ENCODE data around the gene ZFP64.
"Not testable (repeated sequence)": the region's sequence is repeated elsewhere in the genome, so short reads cannot be mapped to it uniquely, and the experiment has no call there.

ZFP64 gene

DNA sequence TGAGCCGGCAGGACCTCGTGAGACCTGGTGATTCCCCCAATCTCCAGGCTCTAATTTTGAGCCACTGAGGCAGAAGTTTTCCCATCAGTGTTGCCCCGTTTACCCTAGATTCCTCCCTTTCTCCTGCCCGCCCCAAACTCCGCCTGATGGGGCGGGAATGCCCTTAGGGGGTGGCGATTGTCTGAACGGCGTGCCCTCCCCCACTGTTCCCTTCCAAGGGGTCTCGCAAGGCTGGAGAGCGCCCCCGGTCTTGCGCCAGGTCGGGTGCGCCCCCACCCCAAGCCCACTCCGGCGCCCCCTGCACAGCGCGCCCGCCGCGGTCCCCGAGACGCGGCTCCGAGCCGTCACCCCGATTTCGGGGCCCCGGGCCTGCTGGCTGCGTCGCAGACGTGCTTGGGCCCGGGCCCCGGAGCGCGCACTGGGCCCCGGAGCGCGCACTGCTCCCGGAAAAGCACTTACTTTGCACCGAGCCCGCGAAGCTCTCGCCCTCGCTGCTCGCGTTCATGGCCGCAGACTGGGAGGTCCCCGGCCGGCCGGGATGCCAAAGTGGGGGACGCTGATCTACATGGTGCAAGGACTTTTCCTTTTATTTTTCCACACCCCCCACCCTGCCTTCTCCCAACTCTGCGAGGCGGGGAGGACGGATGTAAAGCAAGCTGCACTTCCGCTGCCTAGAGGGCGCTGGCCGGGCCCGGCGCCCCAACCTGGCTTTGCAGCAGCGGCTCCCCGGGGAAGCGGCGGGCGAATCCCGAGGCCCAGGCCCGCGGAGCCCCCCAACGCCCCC is at the start of gene ZFP64:
Gene ZFP64 (minus strand): TSS at position 648 of the 784 bp plus-strand sequence. CDS start 143 bp downstream, at position 505.
- DNase-seq, result peak; percentile 69

DNA sequence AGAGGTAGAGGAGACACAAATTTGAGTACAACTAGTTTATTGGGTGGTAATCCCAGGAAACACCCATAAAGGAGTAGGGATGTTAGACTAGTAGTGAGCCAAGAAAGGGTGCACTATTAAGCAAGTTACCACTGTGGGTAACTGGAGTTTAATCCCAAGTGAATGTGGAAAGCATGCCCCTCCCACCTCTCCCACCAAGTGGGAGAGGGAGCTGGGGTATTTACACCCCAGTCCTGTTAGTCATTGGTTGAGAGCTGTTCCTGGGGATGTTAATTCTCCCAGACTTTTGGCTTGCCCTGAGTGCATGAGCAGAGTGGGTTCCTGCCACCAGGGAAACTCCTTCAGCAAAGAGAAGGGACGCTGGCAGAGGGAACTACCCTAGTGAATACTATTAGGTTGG is 49.2 kb upstream of the ZFP64 start:
- no peak for DNase-seq

DNA sequence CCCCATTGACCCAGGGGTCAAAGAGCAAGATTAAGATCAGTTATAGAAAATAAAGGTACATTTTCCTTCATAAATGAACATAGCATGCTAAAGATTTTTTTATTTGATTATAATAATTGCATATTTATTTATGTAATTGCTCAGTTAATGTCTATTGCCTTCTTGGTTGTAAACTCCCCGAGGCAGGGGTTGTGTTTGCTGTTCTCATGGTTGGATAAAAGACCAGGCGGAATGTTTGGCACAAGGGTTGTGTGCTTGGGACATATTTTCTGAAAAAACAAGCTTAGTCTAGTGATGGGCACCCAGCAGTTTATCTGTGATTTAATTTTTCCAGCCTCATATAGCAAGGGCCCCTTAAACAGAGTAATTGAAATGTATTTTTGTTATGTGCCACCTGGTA is 47.5 kb upstream of the ZFP64 start:
- DNase-seq, result no peak

DNA sequence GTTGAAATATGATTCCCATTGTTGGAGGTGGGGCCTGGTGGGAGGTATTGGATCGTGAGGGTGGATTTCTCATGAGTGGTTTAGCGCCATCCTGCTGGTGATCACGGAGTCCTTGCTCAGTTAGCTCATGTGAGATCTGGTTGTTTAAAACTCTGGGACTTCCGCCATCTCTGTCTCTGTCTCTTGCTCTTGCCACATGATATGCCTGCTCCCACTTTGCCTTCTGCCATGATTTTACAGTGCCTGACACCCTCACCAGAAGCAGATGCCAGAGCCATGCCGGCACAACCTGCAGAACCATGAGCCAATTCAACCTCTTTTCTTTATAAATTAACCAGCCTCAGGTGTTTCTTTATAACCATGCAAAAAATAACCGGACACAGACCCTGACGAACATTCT is 44.7 kb upstream of the ZFP64 start:
- no peak for DNase-seq

DNA sequence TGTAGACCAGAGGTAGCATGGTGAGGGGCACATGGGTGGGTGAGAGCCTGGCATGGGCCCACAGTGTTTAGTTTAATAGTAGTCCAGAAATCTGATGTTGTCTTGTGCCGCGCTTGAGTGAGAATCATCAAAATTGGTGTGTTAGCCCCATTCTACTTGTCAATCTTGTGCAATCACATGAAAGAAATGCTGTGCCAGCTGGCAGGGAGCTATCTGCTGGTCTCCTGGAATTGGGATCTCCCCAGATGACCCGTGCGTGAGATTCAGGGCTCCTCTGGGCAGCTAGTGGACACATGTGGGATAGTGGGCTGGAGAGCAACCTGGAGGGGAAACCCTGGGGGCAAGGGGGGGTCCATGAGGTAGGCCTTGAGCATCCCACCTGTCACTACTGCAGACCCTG is 43.5 kb upstream of the ZFP64 start:
- DNase-seq, result no peak

DNA sequence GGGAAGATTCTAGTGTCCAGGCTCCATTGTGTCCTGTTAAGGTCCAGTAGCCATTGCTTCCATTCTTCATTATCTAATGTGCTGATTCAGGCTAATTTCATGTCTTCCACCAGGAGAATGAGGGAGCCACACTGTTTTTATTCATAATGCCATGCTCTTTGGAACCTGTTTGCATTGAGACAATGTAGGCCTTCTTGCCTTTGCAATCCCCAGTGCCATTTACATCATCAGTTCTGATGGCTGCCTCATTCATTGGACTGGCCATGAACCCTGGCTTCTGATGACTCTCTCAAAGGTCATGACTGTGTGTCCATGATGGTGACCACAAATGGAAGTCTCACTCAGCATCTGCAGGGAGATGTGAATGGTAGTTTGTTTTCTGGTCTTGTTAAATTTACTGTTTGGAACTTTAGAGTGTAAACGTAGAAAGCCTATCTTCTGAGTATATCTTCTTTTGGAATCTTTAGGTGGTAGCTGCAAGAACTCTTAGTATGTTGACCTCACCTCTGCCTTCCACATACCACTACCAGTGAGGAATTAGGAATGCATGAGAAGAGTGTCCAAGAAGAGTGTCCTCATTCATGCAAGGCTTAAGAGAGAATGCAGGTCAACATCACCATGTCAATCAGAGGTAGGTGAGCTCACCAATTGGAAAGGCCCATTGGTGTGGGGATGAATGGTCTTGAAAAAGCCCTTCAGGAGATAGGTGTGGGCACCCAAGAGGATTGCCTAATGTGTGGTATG is 42.9 kb upstream of the ZFP64 start:
- no peak for DNase-seq

DNA sequence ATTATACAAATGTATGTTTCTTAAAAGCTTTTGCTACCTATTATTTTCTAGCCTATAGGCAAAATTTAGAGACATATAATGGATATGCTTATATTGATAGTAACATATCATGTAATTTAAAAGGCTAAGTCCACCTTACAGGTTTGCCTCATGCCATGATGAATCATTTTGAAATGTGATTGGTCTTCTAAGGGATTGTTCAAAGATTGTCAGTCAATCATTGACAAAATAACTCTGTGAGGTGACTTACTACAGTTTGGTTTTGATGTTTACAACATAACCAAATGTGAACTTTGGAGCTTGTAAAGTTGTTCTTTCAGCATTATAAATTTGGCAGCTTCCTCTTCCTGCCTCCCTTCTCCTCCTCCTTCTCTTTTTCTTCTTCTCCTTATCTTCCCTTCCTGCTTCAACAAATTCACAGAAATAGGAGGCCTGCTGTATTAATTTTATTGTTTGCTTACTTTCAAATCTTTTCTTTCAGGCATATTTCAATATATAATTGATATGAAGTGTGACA is 39.7 kb upstream of the ZFP64 start:
- DNase-seq, result no peak

DNA sequence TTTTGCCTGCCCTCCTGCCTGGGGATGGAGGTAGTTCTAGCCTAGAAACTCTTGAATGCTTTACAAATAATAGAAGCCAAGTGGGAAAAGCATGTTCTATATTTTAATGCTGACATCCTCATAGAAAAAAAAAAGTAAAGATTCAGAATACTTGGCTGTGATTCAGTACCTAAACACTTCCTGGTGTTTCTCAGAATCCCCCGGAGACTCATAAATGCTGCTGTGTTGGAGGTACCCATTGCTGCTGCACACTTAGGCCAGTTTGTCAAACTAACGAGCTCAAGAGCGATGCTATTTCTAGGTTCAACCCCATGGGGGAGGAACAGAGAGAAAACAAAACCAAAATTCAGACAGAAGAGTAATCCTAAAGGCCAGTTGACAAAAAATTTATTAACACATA is 38.8 kb upstream of the ZFP64 start:
- no peak for DNase-seq

DNA sequence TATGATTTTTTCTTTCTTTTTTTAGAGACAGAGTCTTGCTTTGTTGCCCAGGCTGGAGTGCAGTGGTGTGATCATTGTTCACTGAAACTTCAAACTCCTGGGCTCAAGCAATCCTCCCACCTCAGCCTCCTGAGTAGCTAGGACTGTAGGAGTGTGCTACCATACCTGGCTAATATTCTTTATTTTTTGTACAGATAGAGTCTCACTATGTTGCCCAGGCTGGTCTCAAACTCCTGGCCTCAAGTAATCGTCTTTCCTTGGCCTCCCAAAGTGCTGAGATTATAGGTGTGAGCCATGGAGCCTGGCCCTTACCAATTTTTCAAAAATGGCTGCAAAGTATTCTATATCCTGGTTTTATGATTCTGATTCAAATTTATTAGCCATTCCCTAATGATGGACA is 37.8 kb upstream of the ZFP64 start:
- not testable (repeated sequence) for DNase-seq

DNA sequence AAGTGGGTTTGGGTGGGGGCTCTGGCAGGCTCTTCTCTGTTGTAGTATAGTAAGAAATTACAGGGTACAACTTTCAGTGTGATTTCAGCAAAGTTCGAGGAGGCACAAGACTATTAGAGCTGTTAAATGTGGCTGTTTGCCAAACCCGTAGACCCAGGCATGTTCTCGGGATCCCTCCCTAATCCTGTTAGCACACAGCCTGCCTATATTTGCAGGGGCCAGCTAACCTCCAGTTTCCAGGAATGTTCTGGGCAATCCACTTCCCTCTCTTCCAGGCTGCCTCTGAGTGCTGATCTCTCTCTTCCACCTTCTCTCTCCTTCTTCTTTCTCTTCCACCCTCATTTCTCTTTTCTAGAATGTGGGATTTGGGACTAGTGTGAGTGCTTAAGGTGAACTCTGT is 34.8 kb upstream of the ZFP64 start:
- no peak for DNase-seq

DNA sequence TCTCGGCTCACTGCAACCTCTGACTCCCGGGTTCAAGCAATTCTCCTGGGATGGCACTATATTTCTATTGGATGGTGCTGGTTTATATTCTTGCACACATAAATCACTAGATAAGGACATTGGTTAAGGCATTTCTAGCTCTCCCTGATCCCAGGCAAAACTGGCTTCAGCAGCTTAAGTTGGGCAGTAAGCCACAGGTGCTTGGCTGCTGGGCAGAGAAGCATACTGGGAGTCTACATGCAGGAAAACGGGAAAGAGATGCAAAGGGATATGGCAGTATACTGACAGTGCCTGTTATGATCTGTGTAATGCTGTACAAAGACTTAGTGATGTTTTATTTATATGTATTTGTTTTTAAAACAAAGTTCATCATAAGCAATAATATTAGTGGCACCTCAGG is 33.3 kb upstream of the ZFP64 start:
- DNase-seq, result no peak

DNA sequence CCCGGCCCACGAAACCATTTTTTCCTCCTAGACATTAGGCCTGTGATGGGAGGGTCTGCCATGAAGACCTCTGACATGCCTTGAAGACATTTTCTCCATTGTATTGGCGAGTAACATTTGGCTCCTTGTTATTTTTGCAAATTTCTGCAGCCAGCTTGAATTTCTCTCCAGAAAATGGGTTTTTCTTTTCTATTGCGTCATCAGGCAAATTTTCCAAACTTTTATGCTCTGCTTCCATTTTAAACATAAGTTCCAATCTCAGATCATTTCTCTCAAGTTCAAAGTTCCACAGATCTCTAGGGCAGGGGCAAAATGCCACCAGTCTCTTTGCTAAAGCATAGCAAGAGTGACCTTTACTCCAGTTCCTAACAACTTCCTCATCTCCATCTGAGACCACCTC is 29.8 kb upstream of the ZFP64 start:
- DNase-seq, result not testable (repeated sequence)

DNA sequence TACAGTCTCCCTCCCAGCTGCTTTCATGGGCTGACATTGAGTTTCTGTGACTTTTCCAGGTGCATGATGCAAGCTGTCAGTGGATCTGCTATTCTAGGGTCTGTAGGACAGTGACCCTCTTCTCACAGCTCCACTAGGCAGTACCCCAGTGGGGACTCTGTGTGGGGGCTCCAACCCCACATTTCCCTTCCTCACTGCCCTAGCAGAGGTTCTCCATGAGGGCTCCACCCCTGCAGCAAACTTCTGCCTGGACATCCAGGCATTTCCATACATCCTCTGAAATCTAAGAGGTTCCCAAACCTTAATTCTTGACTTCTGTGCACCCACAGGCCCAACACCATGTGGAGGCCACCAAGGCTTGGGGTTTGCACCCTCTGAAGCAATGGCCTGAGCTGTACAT is 29.3 kb upstream of the ZFP64 start:
- DNase-seq, result not testable (repeated sequence)

DNA sequence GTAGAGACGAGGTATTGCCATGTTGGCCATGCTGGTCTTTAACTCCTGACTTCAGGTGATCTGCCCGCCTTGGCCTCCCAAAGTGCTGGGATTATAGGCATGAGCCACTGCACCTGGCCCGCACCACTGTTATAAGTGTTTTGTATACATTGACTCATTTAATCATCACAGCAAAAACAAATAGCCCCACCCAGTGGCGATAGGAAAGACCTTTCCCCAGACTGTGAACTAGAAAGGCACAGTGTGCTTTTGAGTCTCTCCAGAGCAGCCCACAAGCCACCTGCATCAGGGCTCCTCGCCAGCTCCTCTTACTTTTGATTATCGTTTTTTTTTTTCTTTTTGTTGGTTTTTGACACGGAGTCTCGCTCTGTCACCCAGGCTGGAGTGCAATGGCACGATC is 27.9 kb upstream of the ZFP64 start:
- DNase-seq, result no peak

DNA sequence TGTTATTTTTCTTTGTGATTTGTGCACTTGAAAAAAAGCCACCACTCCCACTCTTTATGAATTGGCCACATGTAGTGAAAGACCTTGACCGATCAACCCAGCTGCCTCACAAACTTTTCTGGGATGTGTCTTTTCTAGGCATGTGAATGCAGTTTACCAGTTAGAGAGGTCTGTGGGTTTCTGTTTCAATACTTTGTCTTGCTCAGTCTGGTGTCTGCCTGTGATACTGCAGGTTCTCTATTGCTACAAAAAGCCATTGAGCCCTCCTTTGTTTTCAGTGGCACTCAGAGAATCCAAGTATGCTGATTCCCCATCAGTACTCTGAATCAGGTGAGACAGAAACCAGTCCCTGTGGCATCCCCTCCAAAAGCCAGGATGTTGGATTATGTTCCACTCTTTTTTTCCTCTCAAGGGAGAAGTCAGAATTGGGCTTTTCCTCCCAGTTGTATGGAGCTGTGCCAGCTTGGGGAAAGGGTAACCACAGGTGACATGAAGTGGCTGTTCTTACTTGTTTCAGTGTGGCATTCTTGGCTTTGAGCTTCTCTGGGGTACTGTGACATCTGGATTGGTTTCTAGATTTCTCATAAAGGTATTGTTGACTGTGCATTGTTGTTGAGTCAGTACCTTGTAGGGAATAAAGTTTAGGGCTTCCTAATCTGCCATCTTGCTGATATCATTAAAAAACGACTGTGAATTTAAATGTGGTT is 26.3 kb upstream of the ZFP64 start:
- DNase-seq, result no peak

DNA sequence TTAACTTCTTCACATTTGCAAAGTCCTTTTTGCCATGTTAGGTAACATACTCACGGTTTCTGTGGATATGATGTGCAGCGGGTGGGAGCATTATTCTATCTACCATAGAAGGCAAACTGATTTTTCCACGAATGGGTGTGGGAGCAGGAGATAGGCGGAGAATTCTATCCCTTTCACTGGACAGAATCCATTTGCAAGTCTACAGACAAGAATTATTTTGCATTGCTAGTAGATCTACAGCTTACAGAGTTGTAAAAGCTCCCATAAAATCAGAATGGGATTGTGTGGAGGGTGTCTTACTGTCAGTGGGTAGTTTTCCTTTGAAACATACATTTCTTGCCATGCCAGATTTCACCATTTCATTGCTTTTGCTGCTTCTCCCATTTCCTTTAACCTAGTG is 22.4 kb upstream of the ZFP64 start:
- no peak for DNase-seq

DNA sequence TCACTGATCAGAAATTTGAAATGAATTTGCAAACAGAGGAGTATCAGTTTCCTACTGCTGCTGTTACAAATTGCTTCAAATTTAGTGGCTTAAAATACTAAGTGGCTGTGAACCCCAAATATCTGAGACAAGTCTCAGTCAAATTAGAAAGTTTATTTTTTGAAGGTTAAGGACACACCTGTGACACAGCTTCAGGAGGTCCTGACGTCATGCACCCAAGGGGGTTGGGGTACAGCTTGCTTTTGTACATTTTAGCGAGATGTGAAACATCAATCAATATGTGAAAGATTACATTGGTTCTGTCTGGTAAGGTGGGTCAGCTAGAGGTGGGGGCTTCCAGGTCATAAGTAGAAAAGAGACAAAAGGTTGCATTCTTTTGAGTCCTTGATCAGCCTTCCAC is 21.4 kb upstream of the ZFP64 start:
- DNase-seq, result no peak

DNA sequence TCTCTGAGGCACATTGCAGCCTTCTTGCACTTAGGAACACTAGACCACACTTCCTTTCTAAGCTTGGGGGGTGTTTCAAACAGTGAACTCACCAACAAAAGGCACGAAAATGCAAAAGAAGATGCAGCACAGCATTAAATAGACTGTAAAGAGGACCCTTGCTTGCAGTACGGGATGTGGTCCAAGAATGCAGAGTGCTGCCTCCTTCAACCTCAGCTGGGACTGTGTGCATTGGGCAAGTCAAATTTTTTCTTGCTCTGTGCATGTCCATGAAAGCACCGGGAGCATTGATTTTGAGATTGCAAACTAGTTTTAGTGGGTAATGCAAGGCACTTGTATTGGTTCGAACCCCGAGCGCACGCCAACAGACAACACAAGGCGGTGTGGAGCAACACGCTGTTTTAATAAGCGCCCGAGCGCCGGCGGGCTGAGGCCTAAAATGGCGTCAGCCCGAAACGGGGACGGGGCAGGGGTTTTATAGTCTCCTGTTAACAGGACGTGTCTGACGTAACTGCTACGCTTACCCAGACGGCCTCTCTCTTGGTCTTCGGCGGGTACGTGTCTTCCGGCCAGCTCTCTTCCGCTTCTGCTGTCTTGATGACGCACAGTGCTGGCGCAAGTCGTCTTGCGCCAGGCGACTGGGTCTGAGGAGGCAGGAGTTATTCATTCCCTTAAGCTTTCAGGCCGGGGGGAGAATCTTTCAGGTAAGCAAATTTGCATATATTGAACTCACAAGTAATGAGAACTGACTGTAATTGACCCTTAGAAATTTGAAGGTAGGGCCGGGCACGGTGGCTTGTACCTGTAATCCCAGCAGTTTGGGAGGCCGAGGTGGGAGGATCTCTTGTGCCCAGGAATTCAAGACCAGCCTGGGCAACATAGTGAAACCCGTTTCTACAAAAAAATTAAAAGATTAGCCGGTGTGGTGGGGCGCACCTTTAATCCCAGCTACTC is 18.7 kb upstream of the ZFP64 start:
- no peak for DNase-seq

DNA sequence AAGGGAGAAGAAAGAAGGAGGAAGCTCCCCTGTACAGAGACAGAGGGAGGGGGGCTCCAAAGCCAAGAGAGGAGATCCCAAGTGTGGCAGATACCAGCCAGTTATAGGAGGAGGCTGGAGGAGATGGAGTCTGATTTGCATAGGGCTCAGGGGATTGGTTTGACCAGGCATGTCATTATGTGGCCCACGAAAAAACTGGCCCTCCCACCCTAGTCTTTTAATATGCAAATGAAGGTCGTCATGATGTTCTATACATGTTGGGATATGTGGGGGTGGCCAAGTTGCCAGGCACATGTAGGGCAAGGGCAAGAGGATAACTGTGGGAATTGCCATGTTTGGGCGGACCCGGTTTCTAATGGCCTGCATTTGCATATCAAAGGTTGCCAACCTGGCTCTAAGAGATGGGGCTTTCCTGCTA is 17.6 kb upstream of the ZFP64 start:
- no peak for DNase-seq

DNA sequence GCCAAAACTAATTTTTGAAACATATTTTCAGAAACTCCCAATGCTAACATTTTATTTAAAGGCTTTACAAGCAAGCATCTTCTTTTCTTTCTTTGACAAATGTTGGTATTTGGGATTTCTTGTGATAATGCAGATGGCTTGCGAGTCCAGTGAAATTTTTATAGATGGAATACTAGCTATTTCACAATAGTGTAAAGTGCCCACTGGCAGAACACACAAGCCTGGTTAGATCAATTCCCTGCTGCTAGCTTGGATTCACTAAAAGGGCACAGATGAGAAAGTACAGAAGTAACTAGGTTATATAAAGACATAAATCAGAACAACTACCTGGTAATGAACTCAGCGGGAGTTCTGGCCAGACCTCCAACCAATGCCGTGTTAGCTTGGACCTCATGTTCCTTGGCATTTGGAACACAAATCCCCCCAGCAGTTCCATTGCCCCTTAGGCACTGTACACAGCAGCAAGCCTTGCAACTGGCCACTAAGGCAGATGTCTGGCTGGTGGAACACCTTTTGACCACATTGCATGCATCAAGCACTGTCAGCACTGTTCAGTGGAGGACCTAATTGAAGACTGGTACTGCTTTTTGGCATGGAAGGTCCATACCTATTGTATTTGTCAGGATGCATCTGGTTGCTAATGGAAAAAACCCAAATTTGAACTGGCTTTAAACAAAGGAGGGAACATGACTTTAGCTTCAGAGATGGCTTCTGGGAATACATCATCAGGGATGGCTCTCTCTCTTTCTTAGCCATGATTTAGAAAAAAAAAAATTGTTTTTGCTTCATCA is 15.6 kb upstream of the ZFP64 start:
- DNase-seq, result no peak

DNA sequence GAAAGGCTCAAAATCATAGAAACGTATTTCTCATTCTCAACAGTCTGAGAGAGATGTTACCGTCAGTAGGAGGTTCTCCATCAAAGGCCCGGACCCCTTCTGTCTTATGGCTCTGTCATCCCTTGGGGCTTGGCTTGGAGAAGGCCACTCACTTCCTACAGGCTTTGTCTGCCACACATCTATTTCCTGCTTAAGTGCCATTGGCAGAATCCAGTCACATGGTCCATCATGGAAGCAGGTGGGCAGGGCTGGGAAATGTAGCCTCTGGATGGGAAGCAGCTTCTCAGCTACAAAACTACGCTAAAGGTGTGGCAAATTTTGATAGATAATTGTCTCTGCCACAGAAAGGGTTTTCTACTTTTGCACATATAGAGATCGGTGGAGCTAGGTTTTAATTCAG is 12.6 kb upstream of the ZFP64 start:
- no peak for DNase-seq

DNA sequence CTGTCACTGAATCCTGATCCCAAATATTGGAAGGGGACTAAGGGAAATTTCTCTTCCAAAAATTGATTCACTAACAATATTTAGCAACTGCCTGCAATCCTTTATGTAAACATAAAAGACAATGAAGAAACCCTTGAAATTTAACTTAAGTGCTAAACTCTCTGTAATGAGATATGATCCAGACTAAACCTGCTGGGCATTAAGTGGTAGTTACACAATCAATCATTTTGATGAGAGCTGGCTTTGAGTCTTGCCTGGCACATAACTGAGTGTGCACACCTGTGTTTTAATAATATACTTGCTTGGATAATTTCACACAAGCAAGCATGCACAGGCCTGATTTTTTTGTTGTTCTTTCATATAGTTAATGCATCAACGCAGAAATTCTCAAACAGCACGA is 9.8 kb upstream of the ZFP64 start:
- no peak for DNase-seq
